K562 (cell line): Measurements from ENCODE around the gene RABL3. TPM values are rescaled to one million over a fixed set of nuclear protein-coding genes. Genes with fewer than 3 reads are reported as not detected.

Experiments used
- ATAC-seq: fragments of 200-7000 bp; cut with Tn5 transposase; 3 replicates; pipeline ENCODE4 v1.9.1; 2020; ENCODE audit warnings: moderate library complexity
- BruUV-seq: library from RNA; stranded (reverse); fragments of 400-500 nt; replicated peaks from 2 replicates; lab custom pipeline; 2021; lab: Mats Ljungman, UMichigan
- CTCF ChIA-PET: fragments of 300-600 bp; formaldehyde crosslinking; extraction: SDS; loops from one replicate; lab custom pipeline; 2021; ENCODE audit warnings: low intra/inter-chr PET ratio; lab: Yijun Ruan, JAX
- POLR2A ChIA-PET: fragments of 300-600, 350-650 bp; sonication (Branson Sonifier 250); formaldehyde crosslinking; extraction: SDS; loops from one replicate; lab custom pipeline; 2021; ENCODE audit warnings: antibody characterized with exemption, inconsistent platforms; lab: Yijun Ruan, JAX
- DNase-seq, 4 experiments: peaks; one replicate each; pipeline versions ENCODE4 v3.0.0 to v3.0.0-alpha.2; 2011 to 2018; ENCODE audit warnings: low spot score in 3 of 4, mixed read lengths in 3 of 4; ENCODE audit errors: extremely low read depth in 1 of 4
- FAIRE-seq: peaks from 2 replicates; lab custom pipeline; 2011; peaks lifted over from hg19 to GRCh38; lab: Jason Lieb, UNC
- H2AFZ ChIP-seq: 2 replicates; pipeline ENCODE4 v1.6.0; 2011; ENCODE audit warnings: low read depth, low read length, control low read depth, inconsistent platforms
- H3K27ac ChIP-seq: fragments of 200-600 bp; 3 replicates; pipeline ENCODE4 v1.8.0; 2011; ENCODE audit warnings: low read depth, mild to moderate bottlenecking, control low read depth, inconsistent platforms, low read length, moderate library complexity, mixed read lengths; ENCODE audit errors: extremely low read depth
- H3K27me3 ChIP-seq, 2 experiments: fragments of 300-600 bp in 1 of 2; 2 replicates in 1 of 2; 3 replicates in 1 of 2; pipeline versions ENCODE4 v1.6.0 to v1.8.0; 2011; ENCODE audit warnings: inconsistent platforms in 2 of 2, low read length in 2 of 2, mild to moderate bottlenecking in 1 of 2, mixed read lengths in 1 of 2, moderate library complexity in 1 of 2; ENCODE audit not compliant: control insufficient read depth in 2 of 2, insufficient read depth in 2 of 2
- H3K36me3 ChIP-seq: fragments of 300-600 bp; 3 replicates; pipeline ENCODE4 v1.8.0; 2011; ENCODE audit warnings: mild to moderate bottlenecking, low read length, inconsistent platforms; ENCODE audit not compliant: control insufficient read depth, insufficient read depth
- H3K4me1 ChIP-seq, 2 experiments: fragments of 200-600 bp in 1 of 2; replicated peaks in 1 of 2; 2 replicates in 1 of 2; 3 replicates in 1 of 2; pipeline versions ENCODE4 v1.5.1 to v1.8.0; 2011; ENCODE audit warnings: inconsistent platforms in 2 of 2, low read length in 2 of 2, mild to moderate bottlenecking in 1 of 2, mixed read lengths in 1 of 2, moderate library complexity in 1 of 2; ENCODE audit not compliant: control insufficient read depth in 2 of 2, insufficient read depth in 2 of 2
- H3K4me2 ChIP-seq: 2 replicates; pipeline ENCODE4 v1.6.1; 2011; ENCODE audit warnings: low read length, control low read depth, inconsistent platforms, mixed read lengths; ENCODE audit not compliant: insufficient read depth
- H3K4me3 ChIP-seq: fragments of 200-600 bp; sonication (generic), shearing (Covaris generic); 2 replicates; pipeline ENCODE4 v1.5.1; 2016; ENCODE audit warnings: control low read depth, inconsistent platforms
- H3K79me2 ChIP-seq: fragments of 200-600 bp; 3 replicates; pipeline ENCODE4 v1.8.0; 2011; ENCODE audit warnings: low read length, inconsistent platforms; ENCODE audit not compliant: control insufficient read depth, insufficient read depth
- H3K9ac ChIP-seq, 2 experiments: 2 replicates each; pipeline versions ENCODE4 v1.6.0 to v1.6.1; 2011; ENCODE audit warnings: low read depth in 2 of 2, low read length in 2 of 2, control low read depth in 1 of 2, inconsistent platforms in 1 of 2, mild to moderate bottlenecking in 1 of 2, mixed read lengths in 1 of 2; ENCODE audit not compliant: insufficient read depth in 1 of 2
- H3K9me1 ChIP-seq: one replicate; pipeline ENCODE4 v1.6.0; 2011; ENCODE audit warnings: inconsistent platforms, mild to moderate bottlenecking, low read length, moderate library complexity; ENCODE audit not compliant: control insufficient read depth, insufficient read depth
- H3K9me3 ChIP-seq: replicated peaks from 2 replicates; pipeline ENCODE4 v1.5.1; 2011; ENCODE audit warnings: low read depth, low read length, inconsistent platforms; ENCODE audit not compliant: control insufficient read depth, insufficient read depth
- H4K20me1 ChIP-seq: replicated peaks from 2 replicates; pipeline ENCODE4 v1.6.1; 2011; ENCODE audit warnings: low read length, inconsistent platforms, mixed read lengths; ENCODE audit not compliant: control insufficient read depth, insufficient read depth
- MEF2A ChIP-seq: IDR thresholded peaks from 2 replicates; pipeline ENCODE4 v1.6.1; 2011; ENCODE audit warnings: low read depth, mild to moderate bottlenecking, low read length, moderate library complexity; ENCODE audit not compliant: control insufficient read depth
- NBN ChIP-seq: fragments of 450-650 bp; IDR thresholded peaks from 2 replicates; pipeline ENCODE4 v1.6.1; 2016; ENCODE audit warnings: low read depth, mild to moderate bottlenecking
- PHF21A ChIP-seq: fragments of 450-650 bp; IDR thresholded peaks from 2 replicates; pipeline ENCODE4 v1.6.1; 2017; ENCODE audit warnings: low read depth, borderline replicate concordance
- RFX1 ChIP-seq: fragments of 450-650 bp; IDR thresholded peaks from 2 replicates; pipeline ENCODE4 v1.6.1; 2016; ENCODE audit warnings: mild to moderate bottlenecking, moderate library complexity
- WGBS: fragments of 100-300 bp; shearing (Covaris generic); methylation state at CpG from one replicate; pipeline ENCODE4 v1.1.6; 2016; ENCODE audit warnings: low coverage, mixed read lengths; ENCODE audit not compliant: insufficient coverage; ENCODE audit errors: missing lambda C conversion rate; 5-methylcytosine and 5-hydroxymethylcytosine counted together
- in situ Hi-C: fragments of 300-500 bp; cut with MboI; formaldehyde crosslinking; loops from 4 replicates; pipeline ENCODE4 v1.15.0; 2018; ENCODE audit warnings: inconsistent platforms, mixed read lengths
- intact Hi-C: fragments of 100-400 bp; cut with micrococcal nuclease; formaldehyde crosslinking; loops from 2 replicates; pipeline ENCODE4 v1.14.2; 2022
- polyA plus RNA-seq, 8 experiments: library from polyadenylated mRNA; depleted of rRNA in 4 of 8; stranded (reverse) in 5 of 8; unstranded in 3 of 8; fragments of >200 nt; fragmentation: Nextera tagmentation in 2 of 8; fragmentation: Illumina TruSeq in 1 of 8; extraction: Ambion mirVana in 2 of 8; extraction: Trizol in 1 of 8; gene quantifications; 2 replicates each; pipeline versions ENCODE4 v1.2.1 to v1.2.3, GENCODE V29; 2011 to 2014; ENCODE audit warnings: inconsistent platforms in 1 of 8, missing spikeins in 1 of 8
- total RNA-seq, 7 experiments: library from RNA; depleted of rRNA in 6 of 7; stranded (reverse); fragments of >200 nt in 6 of 7; fragmentation: Illumina TruSeq in 2 of 7; extraction: Trizol in 2 of 7; gene quantifications; 2 replicates each; pipeline versions ENCODE4 v1.2.1 to v1.2.3, GENCODE V29; 2011 to 2021; ENCODE audit warnings: low replicate concordance in 1 of 7
- TF ChIP-seq, protein P1 (sequence below): fragments of 450-650 bp; IDR thresholded peaks from 2 replicates; pipeline ENCODE4 v1.6.1; 2018; ENCODE audit not compliant: partially characterized antibody

RABL3 gene
- total and polyA plus RNA-seq, 9 of the 15 experiments (the other 6 are each of a cell fraction or from before 2014, with no cell fraction given): 6.5 to 30.7 (median 12.3) TPM

DNA sequence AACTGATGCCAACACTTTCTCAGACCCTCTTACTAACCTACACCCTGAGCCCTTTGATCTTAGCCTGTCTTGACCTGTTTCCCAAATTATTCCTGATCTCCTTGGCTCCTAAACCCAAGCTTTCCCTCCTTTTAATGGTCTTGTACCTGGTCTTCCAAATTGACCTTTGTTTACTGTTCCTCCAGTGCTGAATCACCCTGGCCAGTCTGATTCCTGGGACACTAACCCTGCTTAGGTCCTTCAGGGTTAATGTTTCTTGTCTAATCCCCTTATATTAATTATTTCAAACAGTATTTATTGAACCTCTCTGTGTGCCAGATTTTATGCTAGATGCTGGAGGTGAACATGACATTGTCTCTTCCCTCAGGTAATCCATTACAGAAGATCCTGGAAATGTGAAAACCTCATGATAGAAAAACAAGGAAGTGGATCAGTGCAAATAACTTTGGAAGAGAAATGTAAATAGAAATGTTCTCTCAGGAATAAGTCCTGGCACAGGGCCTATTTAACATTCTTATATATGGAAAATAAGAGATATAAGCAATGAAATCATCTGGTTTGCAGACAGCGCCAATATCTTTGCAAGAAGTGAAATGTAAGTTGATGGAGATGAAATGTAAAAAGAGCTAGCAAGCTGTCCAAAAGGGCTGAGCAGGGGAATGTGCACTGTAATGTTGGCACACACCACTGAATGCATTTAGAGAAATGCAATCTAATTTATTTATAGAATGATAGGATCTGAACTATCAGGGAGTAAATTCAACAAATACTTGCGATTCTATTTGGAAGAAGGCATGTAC, 81.0 kb downstream of the RABL3 start (continued):
- TF ChIP-seq RFX1 (no peak), PHF21A (no peak), MEF2A (no peak)
- TF ChIP-seq, all 486 proteins: peak for 0

DNA sequence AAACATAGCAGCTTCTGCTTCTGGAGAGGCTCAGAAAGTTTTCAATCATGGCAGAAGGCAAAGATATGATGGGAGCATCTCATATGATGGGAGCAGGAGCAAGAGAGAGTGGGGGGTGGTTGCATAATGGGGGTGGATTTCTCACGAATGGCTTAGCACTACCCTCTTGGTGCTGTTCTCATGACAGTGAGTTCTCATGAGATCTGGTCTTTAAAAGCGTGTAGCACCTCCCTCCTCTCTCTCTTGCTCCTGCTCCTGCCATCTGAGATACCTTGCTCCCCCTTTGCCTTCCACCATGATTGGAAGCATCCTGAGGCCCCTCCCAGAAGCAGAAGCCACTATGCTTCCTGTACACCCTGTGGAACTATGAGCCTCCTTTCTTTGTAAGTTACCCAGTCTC, 82.5 kb downstream of the RABL3 start:
- no peak for ATAC-seq
- no peak for FAIRE-seq
- Histone ChIP-seq H3K4me3 (no peak overlapping the region), H3K79me2 (no peaks in the 10 kb centered on the region), H3K27me3 (no peaks in the 10 kb centered on the region), H3K27ac (no peak overlapping the region), H3K36me3 (no peaks in the 10 kb centered on the region), H3K4me2 (no peak overlapping the region), H4K20me1 (no peaks in the 10 kb centered on the region), H2AFZ (no peak overlapping the region), H3K4me1 (no peaks in the 10 kb centered on the region), H3K9me3 (no peaks in the 10 kb centered on the region), H3K9ac (no peak overlapping the region), H3K9me1 (no peaks in the 10 kb centered on the region)
- TF ChIP-seq NBN: no peak
- TF ChIP-seq, protein P1, sequence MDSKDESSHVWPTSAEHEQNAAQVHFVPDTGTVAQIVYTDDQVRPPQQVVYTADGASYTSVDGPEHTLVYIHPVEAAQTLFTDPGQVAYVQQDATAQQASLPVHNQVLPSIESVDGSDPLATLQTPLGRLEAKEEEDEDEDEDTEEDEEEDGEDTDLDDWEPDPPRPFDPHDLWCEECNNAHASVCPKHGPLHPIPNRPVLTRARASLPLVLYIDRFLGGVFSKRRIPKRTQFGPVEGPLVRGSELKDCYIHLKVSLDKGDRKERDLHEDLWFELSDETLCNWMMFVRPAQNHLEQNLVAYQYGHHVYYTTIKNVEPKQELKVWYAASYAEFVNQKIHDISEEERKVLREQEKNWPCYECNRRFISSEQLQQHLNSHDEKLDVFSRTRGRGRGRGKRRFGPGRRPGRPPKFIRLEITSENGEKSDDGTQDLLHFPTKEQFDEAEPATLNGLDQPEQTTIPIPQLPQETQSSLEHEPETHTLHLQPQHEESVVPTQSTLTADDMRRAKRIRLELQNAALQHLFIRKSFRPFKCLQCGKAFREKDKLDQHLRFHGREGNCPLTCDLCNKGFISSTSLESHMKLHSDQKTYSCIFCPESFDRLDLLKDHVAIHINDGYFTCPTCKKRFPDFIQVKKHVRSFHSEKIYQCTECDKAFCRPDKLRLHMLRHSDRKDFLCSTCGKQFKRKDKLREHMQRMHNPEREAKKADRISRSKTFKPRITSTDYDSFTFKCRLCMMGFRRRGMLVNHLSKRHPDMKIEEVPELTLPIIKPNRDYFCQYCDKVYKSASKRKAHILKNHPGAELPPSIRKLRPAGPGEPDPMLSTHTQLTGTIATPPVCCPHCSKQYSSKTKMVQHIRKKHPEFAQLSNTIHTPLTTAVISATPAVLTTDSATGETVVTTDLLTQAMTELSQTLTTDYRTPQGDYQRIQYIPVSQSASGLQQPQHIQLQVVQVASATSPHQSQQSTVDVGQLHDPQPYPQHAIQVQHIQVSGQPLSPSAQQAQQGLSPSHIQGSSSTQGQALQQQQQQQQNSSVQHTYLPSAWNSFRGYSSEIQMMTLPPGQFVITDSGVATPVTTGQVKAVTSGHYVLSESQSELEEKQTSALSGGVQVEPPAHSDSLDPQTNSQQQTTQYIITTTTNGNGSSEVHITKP: peak; percentile 95
- 7% methylated on average over 2 of the region's 2 CpGs for WGBS
- DNase-seq: no peak
- intact Hi-C loops: no loop called here
- ChIA-PET POLR2A (no interaction called here), CTCF (no interaction called here)
- no TSS peak for BruUV-seq
- in situ Hi-C loops: no loop called here
